Measurements from ENCODE around the gene GADD45A. TPM values are rescaled to one million over a fixed set of nuclear protein-coding genes. Genes with fewer than 3 reads are reported as not detected.
A peak's percentile ranks its signal among the peaks of the same experiment; 100 is the strongest.

Gene GADD45A
- total and polyA plus RNA-seq, 4 donors = 9.4 to 29.4 (median 21.5) TPM

DNA sequence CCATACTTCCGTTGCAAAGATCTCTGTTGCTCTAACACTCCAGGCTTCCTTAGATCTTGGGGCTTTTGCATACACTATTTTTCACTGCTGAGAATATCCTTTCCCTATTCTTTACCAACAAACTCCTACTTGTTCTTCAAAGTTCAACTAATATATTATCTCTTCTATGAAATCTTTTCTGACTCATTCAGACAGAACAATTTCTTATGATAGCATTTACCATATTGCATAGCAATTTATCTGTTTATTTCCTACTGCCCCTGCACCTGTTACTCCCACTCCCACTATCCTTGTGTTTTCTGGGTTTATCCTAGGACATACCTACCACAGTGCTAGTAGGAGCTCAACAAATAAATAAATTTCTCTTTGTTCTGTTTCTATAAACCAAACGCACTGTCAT lies 11.0 kb downstream of the GADD45A start:
- 93% methylated on average over 1 of the region's 2 CpGs for WGBS (ENCODE audit: insufficient coverage)
- H3K27me3 ChIP-seq (ENCODE audit: control insufficient read depth, insufficient read depth, low read length) = no peaks in the 10 kb centered on the region
- no peak overlapping the region for H3K27ac ChIP-seq (ENCODE audit: low read depth, low read length)
- no peak for DNase-seq (ENCODE audit: low read depth in 4 of 6, low spot score in 6 of 6)
- no peaks in the 10 kb centered on the region for H3K9me3 ChIP-seq (ENCODE audit: control insufficient read depth, insufficient read depth, low read length)
- H3K4me3 ChIP-seq (ENCODE audit: low read depth, low read length) = no peak overlapping the region
- H3K4me1 ChIP-seq (ENCODE audit: control insufficient read depth, insufficient read depth, low read length) = no peaks in the 10 kb centered on the region
- H3K36me3 ChIP-seq (ENCODE audit: control insufficient read depth, insufficient read depth, low read length) = no peaks in the 10 kb centered on the region

DNA sequence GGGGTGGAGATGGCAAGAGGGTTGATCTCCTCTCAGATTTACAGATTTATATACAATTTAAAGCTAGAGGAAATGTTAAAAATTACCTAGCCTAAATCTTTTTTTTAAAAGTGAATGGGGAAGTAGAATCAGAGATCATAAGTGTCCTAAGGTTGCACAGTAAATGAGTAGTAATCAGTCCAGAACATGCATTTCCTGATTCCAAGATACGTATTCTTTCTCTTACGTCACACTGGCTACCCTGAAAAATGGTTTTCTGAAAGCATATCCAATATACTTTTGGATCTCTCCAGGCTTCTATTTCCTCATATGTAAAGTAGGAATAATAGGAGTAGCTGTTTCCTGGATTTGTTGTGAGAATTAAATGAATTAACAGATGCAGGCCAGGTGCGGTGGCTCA lies 11.7 kb downstream of the GADD45A start:
- no peaks in the 10 kb centered on the region for H3K36me3 ChIP-seq (ENCODE audit: control insufficient read depth, insufficient read depth, low read length)
- H3K4me3 ChIP-seq (ENCODE audit: low read depth, low read length) = no peak overlapping the region
- WGBS (ENCODE audit: insufficient coverage) = 100% methylated on average over 2 of the region's 3 CpGs
- no peaks in the 10 kb centered on the region for H3K4me1 ChIP-seq (ENCODE audit: control insufficient read depth, insufficient read depth, low read length)
- no peak for DNase-seq (ENCODE audit: low read depth in 4 of 6, low spot score in 6 of 6)
- H3K27me3 ChIP-seq (ENCODE audit: control insufficient read depth, insufficient read depth, low read length) = no peaks in the 10 kb centered on the region
- no peaks in the 10 kb centered on the region for H3K9me3 ChIP-seq (ENCODE audit: control insufficient read depth, insufficient read depth, low read length)
- no peak overlapping the region for H3K27ac ChIP-seq (ENCODE audit: low read depth, low read length)

DNA sequence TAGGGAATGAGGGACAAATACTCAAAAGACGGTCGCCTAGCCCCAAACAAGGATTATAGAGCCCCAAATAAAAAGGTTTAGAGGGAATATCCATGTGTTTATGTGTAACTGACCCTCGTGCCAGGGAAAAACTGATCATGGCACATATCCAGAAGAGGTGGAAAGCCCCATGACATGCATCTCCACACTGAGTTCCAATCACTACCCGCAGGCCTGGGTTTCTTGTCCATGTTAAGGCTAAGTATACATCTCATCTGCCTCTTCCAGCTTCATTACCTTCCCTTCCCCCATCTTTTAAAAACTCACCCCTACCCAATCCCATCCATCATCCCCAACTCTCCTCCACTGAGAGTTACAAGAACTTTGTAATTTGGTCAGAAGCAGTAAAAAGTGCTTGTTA lies 15.2 kb downstream of the GADD45A start:
- no peak overlapping the region for H3K4me3 ChIP-seq (ENCODE audit: low read depth, low read length)
- WGBS (ENCODE audit: insufficient coverage) = 93% methylated on average over 3 of the region's 4 CpGs
- no peak for DNase-seq (ENCODE audit: low read depth in 4 of 6, low spot score in 6 of 6)
- H3K27ac ChIP-seq (ENCODE audit: low read depth, low read length) = no peak overlapping the region
- H3K27me3 ChIP-seq (ENCODE audit: control insufficient read depth, insufficient read depth, low read length) = no peaks in the 10 kb centered on the region
- no peaks in the 10 kb centered on the region for H3K4me1 ChIP-seq (ENCODE audit: control insufficient read depth, insufficient read depth, low read length)
- H3K9me3 ChIP-seq (ENCODE audit: control insufficient read depth, insufficient read depth, low read length) = no peaks in the 10 kb centered on the region
- no peaks in the 10 kb centered on the region for H3K36me3 ChIP-seq (ENCODE audit: control insufficient read depth, insufficient read depth, low read length)

DNA sequence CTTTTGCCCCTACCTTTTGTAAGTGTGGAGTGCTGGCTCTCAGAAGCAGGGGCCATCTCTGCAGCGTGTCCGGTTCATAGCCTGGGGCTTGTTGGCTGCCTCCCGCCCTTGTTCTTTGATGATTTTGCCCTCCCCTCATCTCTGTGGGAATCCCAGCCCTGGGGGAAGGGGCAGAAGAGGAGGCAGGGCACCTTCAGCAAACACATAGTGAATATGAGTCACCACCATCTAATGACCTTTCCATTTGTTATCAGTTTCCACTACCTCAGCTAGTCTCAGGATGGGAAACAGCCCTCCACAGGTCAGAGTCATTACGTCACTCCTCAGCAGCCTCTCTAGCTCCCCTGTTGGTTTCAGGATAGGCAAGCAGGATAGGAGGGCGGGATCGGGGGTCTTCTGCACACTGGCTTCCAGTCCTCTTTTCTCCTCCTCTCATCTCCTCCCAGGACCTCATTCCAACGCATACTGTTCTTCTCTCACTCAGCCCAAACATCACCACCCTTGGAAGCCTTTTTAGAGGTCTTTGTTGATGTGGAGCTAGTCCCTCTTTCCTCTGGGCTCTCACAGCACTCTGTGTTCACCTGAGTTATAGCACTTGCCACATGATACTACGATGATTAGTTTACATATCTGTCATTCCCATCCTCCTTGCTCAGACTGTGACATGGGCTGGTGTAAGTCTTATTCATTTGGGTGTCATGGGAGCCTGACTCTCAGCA lies 15.8 kb downstream of the GADD45A start:
- Histone ChIP-seq H3K4me1 (ENCODE audit: control insufficient read depth, insufficient read depth, low read length) (no peaks in the 10 kb centered on the region), H3K27me3 (ENCODE audit: control insufficient read depth, insufficient read depth, low read length) (no peaks in the 10 kb centered on the region), H3K4me3 (ENCODE audit: low read depth, low read length) (no peak overlapping the region), H3K27ac (ENCODE audit: low read depth, low read length) (no peak overlapping the region), H3K36me3 (ENCODE audit: control insufficient read depth, insufficient read depth, low read length) (no peaks in the 10 kb centered on the region), H3K9me3 (ENCODE audit: control insufficient read depth, insufficient read depth, low read length) (no peaks in the 10 kb centered on the region)
- WGBS (ENCODE audit: insufficient coverage) = 60% methylated on average over 1 of the region's 8 CpGs
- no peak for DNase-seq (ENCODE audit: low read depth in 4 of 6, low spot score in 6 of 6)

DNA sequence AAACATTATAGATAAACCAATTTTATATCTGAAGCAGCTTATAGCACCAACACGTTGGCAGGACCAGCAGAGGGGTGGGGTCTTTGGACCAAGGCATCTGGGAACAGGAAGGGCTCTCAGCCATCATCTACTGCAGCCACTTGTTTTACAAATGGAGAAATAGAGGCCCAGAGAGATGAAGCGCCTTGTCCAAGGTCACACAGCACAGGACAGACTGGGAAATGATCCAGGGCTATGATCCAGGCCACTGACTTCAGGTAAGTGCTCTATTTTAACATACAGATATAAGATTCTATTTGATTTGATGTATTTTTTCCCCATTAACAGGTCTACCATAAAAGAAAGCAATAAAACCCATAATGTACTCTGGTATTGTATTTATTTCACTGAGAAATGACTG lies 16.9 kb downstream of the GADD45A start:
- Histone ChIP-seq H3K4me1 (ENCODE audit: control insufficient read depth, insufficient read depth, low read length) (no peaks in the 10 kb centered on the region), H3K4me3 (ENCODE audit: low read depth, low read length) (no peak overlapping the region), H3K27ac (ENCODE audit: low read depth, low read length) (no peak overlapping the region), H3K36me3 (ENCODE audit: control insufficient read depth, insufficient read depth, low read length) (no peaks in the 10 kb centered on the region), H3K9me3 (ENCODE audit: control insufficient read depth, insufficient read depth, low read length) (no peaks in the 10 kb centered on the region), H3K27me3 (ENCODE audit: control insufficient read depth, insufficient read depth, low read length) (no peaks in the 10 kb centered on the region)
- no peak for DNase-seq (ENCODE audit: low read depth in 4 of 6, low spot score in 6 of 6)
- WGBS (ENCODE audit: insufficient coverage) = 83% methylated on average over 1 of the region's 2 CpGs

DNA sequence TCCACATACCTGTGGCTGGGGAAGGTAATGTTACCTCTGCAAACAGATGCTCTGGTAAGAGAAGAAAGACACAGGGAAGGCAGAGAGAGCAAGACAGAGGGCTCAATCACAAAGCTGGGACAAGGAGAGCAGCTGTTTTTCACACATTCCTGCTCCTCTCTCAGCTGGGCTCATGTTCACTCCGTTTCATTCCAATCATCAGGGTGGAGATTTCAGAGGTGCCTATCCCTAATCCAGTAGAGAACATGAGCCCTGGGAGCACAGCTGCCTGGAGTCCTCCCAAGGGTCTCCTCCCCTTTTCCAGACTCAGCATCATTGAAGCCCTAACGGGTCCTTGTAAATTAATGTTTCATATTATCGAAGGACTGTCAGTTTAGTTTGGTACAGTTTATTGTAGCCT lies 19.4 kb downstream of the GADD45A start:
- DNase-seq (ENCODE audit: low read depth in 4 of 6, low spot score in 6 of 6) = no peak
- H3K27me3 ChIP-seq (ENCODE audit: control insufficient read depth, insufficient read depth, low read length) = no peaks in the 10 kb centered on the region
- H3K4me3 ChIP-seq (ENCODE audit: low read depth, low read length) = no peak overlapping the region
- H3K27ac ChIP-seq (ENCODE audit: low read depth, low read length) = no peak overlapping the region
- peaks cover 2% of the 10 kb centered on the region for H3K36me3 ChIP-seq (ENCODE audit: control insufficient read depth, insufficient read depth, low read length)
- H3K4me1 ChIP-seq (ENCODE audit: control insufficient read depth, insufficient read depth, low read length) = peaks cover 4% of the 10 kb centered on the region
- H3K9me3 ChIP-seq (ENCODE audit: control insufficient read depth, insufficient read depth, low read length) = no peaks in the 10 kb centered on the region
- 56% methylated on average over 1 of the region's 3 CpGs for WGBS (ENCODE audit: insufficient coverage)

DNA sequence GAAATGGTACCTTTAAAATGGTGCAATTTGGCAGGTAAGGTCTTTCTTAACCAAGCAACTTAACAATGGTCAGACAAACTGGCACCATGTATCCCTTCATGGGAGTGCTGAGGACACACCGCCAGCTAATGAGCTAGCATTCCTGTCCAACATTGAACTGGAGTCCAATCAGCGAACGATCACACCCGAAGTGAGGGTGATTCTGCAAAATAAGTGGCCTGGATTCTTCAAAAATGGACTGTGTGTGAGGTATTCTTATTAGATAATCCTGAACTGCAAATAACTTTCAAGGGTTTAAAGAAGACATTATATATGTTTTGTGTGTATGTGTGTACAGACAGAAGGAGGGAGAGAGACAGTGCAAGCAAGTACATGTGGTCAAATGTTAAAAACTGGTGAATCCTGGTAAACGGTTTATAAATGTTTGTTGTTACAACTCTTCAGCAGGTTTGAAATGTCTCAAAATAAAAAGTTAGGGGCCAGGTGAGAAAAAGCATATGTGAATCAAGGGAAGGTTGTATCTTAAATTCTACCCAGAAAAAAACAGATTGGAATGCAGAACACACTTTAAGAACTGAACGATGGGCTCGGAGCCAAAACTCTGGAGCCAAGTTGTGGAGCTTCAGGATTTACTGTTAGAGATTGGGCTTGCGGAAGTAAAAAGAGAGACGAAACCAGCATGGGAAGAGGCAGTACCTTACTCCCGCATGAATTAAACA lies 20.9 kb downstream of the GADD45A start:
- no peak overlapping the region for H3K4me3 ChIP-seq (ENCODE audit: low read depth, low read length)
- H3K4me1 ChIP-seq (ENCODE audit: control insufficient read depth, insufficient read depth, low read length) = peaks cover 4% of the 10 kb centered on the region
- 60% methylated on average over 6 of the region's 10 CpGs for WGBS (ENCODE audit: insufficient coverage)
- no peaks in the 10 kb centered on the region for H3K9me3 ChIP-seq (ENCODE audit: control insufficient read depth, insufficient read depth, low read length)
- H3K27me3 ChIP-seq (ENCODE audit: control insufficient read depth, insufficient read depth, low read length) = no peaks in the 10 kb centered on the region
- no peak overlapping the region for H3K27ac ChIP-seq (ENCODE audit: low read depth, low read length)
- H3K36me3 ChIP-seq (ENCODE audit: control insufficient read depth, insufficient read depth, low read length) = peaks cover 2% of the 10 kb centered on the region
- DNase-seq (ENCODE audit: low read depth in 4 of 6, low spot score in 6 of 6) = peak in 2 of 6 donors; percentile 55 to 81

DNA sequence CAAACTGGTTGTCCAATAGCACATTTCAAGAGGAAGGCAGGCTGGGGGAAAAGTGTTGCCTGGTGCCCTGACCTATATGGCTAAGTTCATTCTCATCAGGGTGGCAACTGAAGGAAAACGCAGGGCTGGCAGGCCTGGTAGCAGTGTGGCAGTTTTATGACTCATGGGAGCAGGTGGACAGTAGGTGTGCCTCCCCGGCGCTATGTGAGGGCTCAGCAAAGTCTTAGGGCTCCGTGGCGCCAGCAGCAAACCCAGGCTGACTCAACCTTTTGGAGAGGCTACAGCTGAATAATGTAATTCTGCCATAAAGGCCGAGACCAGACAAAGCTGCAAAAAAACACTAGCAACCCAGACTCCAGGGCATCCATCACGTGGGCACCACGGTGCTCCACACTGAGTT lies 23.6 kb downstream of the GADD45A start:
- WGBS (ENCODE audit: insufficient coverage) = 89% methylated on average over 8 of the region's 8 CpGs
- no peaks in the 10 kb centered on the region for H3K27me3 ChIP-seq (ENCODE audit: control insufficient read depth, insufficient read depth, low read length)
- H3K4me3 ChIP-seq (ENCODE audit: low read depth, low read length) = no peak overlapping the region
- peaks cover 2% of the 10 kb centered on the region for H3K36me3 ChIP-seq (ENCODE audit: control insufficient read depth, insufficient read depth, low read length)
- no peaks in the 10 kb centered on the region for H3K9me3 ChIP-seq (ENCODE audit: control insufficient read depth, insufficient read depth, low read length)
- no peak overlapping the region for H3K27ac ChIP-seq (ENCODE audit: low read depth, low read length)
- peaks cover 12% of the 10 kb centered on the region for H3K4me1 ChIP-seq (ENCODE audit: control insufficient read depth, insufficient read depth, low read length)
- DNase-seq (ENCODE audit: low read depth in 4 of 6, low spot score in 6 of 6) = no peak

DNA sequence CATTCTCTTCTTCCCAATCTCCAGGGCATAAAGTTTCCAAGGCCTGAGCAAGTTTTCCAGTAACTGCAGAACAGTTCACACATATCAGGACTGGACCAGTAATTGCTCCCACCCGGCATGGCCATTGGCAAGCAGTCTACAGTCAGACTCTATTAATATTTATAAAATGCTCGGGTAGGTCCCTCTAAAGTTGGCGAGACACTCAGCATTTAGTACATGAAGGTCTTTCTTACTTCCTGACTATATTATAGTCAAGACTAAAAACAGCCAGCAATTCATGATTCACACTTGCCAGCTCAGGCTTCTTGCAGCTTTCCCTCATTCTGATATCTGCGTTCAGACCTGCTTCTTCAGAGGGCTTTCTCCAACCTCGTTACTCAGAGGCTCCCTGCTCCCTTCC lies 25.4 kb downstream of the GADD45A start:
- no peaks in the 10 kb centered on the region for H3K27me3 ChIP-seq (ENCODE audit: control insufficient read depth, insufficient read depth, low read length)
- 65% methylated on average over 3 of the region's 5 CpGs for WGBS (ENCODE audit: insufficient coverage)
- H3K4me3 ChIP-seq (ENCODE audit: low read depth, low read length) = no peak overlapping the region
- peaks cover 2% of the 10 kb centered on the region for H3K36me3 ChIP-seq (ENCODE audit: control insufficient read depth, insufficient read depth, low read length)
- H3K9me3 ChIP-seq (ENCODE audit: control insufficient read depth, insufficient read depth, low read length) = no peaks in the 10 kb centered on the region
- no peak overlapping the region for H3K27ac ChIP-seq (ENCODE audit: low read depth, low read length)
- H3K4me1 ChIP-seq (ENCODE audit: control insufficient read depth, insufficient read depth, low read length) = peaks cover 18% of the 10 kb centered on the region
- no peak for DNase-seq (ENCODE audit: low read depth in 4 of 6, low spot score in 6 of 6)
